ENCODE data around the gene TMEM131. TPM values are rescaled to one million over a fixed set of nuclear protein-coding genes. Genes with fewer than 3 reads are reported as not detected.

Gene TMEM131
- total RNA-seq, 4 donors from 2014 or later = 10.3 to 39.2 (median 20.0) TPM

GRCh38 chr2:97932975-97933662 is 62.6 kb downstream of the TMEM131 start:
- peaks cover 80 to 93% of the 10 kb centered on the region in 2 donors for H3K4me1 ChIP-seq
- no peak for ATAC-seq
- intact Hi-C loops (cut with DNase I; ENCODE audit: low total_unique reads) = loop anchor here (10.0 kb wide), 1 partner anchor 672 kb away; the partner anchor contains the start of genes COA5 and UNC50

GRCh38 chr2:97931858-97932225 is 63.9 kb downstream of the TMEM131 start:
- DNase-seq (no peak), ATAC-seq (no peak)
- H3K27me3 ChIP-seq = no peaks in the 10 kb centered on the region
- H3K4me3 ChIP-seq = no peak overlapping the region
- in situ Hi-C loops (cut with MboI; ENCODE audit: low sequenced_read_pairs in 4 of 4) (no loop called here), intact Hi-C loops (cut with DNase I; ENCODE audit: low total_unique reads) (loop anchor here (2.0 to 10.0 kb wide), 2 partner anchors 61 to 673 kb away; partner anchors contain the start of genes COA5 and UNC50)
- no peaks in the 10 kb centered on the region for H3K36me3 ChIP-seq
- TF ChIP-seq POLR2A (IDR thresholded peaks at IDR 0.05) (no peak), CTCF (IDR thresholded peaks at IDR 0.05 in 4 of 5, conservative IDR thresholded peaks at IDR 0.05 in 1 of 5) (no peak)
- peaks cover 71 to 91% of the 10 kb centered on the region in 2 donors for H3K4me1 ChIP-seq
- no peaks in the 10 kb centered on the region for H3K9me3 ChIP-seq
- peak overlapping the region; percentile 53 to 92 (median 78) for H3K27ac ChIP-seq

More at GRCh38 chr2:97932975-97933662, 62.6 kb downstream of the TMEM131 start:
- no peaks in the 10 kb centered on the region for H3K36me3 ChIP-seq
- H3K9me3 ChIP-seq = no peaks in the 10 kb centered on the region
- in situ Hi-C loops (cut with MboI; ENCODE audit: low sequenced_read_pairs in 4 of 4) = no loop called here
- no peak for DNase-seq
- no peaks in the 10 kb centered on the region for H3K27me3 ChIP-seq
- no peak for TF ChIP-seq POLR2A (IDR thresholded peaks at IDR 0.05)
- TF ChIP-seq CTCF (IDR thresholded peaks at IDR 0.05 in 4 of 5, conservative IDR thresholded peaks at IDR 0.05 in 1 of 5) = no peak
- no peak overlapping the region for H3K4me3 ChIP-seq
- peak overlapping the region in 3 of 4 donors; percentile 83 to 92 (median 85) for H3K27ac ChIP-seq

- in situ Hi-C loops (cut with MboI; ENCODE audit: low sequenced_read_pairs in 4 of 4) (no loop called here), intact Hi-C loops (cut with DNase I; ENCODE audit: low total_unique reads) (loop anchor here (2.0 to 10.0 kb wide), 2 partner anchors 60 to 674 kb away; partner anchors contain the start of genes COA5 and UNC50)
- peak overlapping the region; percentile 53 to 92 (median 78) for H3K27ac ChIP-seq
- H3K4me1 ChIP-seq = peaks cover 69 to 86% of the 10 kb centered on the region in 2 donors
- H3K9me3 ChIP-seq = no peaks in the 10 kb centered on the region
- DNase-seq = no peak
- peak overlapping the region in 2 of 4 donors; percentile 20 to 33 for H3K4me3 ChIP-seq
- no peaks in the 10 kb centered on the region for H3K36me3 ChIP-seq
- ATAC-seq = peak; percentile 87 to 88
- no peaks in the 10 kb centered on the region for H3K27me3 ChIP-seq
- no peak for TF ChIP-seq CTCF (IDR thresholded peaks at IDR 0.05 in 4 of 5, conservative IDR thresholded peaks at IDR 0.05 in 1 of 5)
- peak in 1 of 2 donors; percentile 64 for TF ChIP-seq POLR2A (IDR thresholded peaks at IDR 0.05)
Observed at GRCh38 chr2:97931118-97931857, 64.5 kb downstream of the TMEM131 start.

GRCh38 chr2:97928591-97928990 is 67.2 kb downstream of the TMEM131 start:
- DNase-seq (no peak), ATAC-seq (no peak)
- peaks cover 0 to 18% of the 10 kb centered on the region in 2 donors for H3K36me3 ChIP-seq
- in situ Hi-C loops (cut with MboI; ENCODE audit: low sequenced_read_pairs in 4 of 4) (no loop called here), intact Hi-C loops (cut with DNase I; ENCODE audit: low total_unique reads) (no loop called here)
- peaks cover 43 to 59% of the 10 kb centered on the region in 2 donors for H3K4me1 ChIP-seq
- TF ChIP-seq POLR2A (IDR thresholded peaks at IDR 0.05) (no peak), CTCF (IDR thresholded peaks at IDR 0.05 in 4 of 5, conservative IDR thresholded peaks at IDR 0.05 in 1 of 5) (no peak)
- no peaks in the 10 kb centered on the region for H3K27me3 ChIP-seq
- no peak overlapping the region for H3K4me3 ChIP-seq
- H3K27ac ChIP-seq = no peak overlapping the region
- H3K9me3 ChIP-seq = no peaks in the 10 kb centered on the region
